Thyroid gland (tissue), 4 donors: Measurements from ENCODE around the gene BICDL2. TPM values are rescaled to one million over a fixed set of nuclear protein-coding genes. Genes with fewer than 3 reads are reported as not detected.
"Not testable (repeated sequence)": the region's sequence is repeated elsewhere in the genome, so short reads cannot be mapped to it uniquely, and the experiment has no call there.

ENCODE experiments used
- DNase-seq, 2 donors: peaks; one replicate each; pipeline ENCODE4 v3.0.0-alpha.2; 2019
- H3K27ac ChIP-seq, 3 donors: fragments of 200-600 bp; sonication (generic); 1 replicate in 2 of 3; 2 replicates in 1 of 3; pipeline ENCODE4 v1.5.1; 2016 to 2019; ENCODE audit warnings: mild to moderate bottlenecking in 1 of 3, moderate library complexity in 1 of 3
- H3K27me3 ChIP-seq: fragments of 200-600 bp; sonication (generic); one replicate; pipeline ENCODE4 v1.5.1; 2019
- H3K36me3 ChIP-seq, 2 donors: fragments of 200-600 bp; sonication (generic); one replicate each; pipeline ENCODE4 v1.5.1; 2016 to 2019
- H3K4me1 ChIP-seq, 2 donors: fragments of 200-600 bp; sonication (generic); one replicate each; pipeline ENCODE4 v1.5.1; 2017 to 2019
- H3K4me3 ChIP-seq, 3 donors: fragments of 200-600 bp; sonication (generic); replicated peaks in 1 of 3; 1 replicate in 2 of 3; 2 replicates in 1 of 3; pipeline ENCODE4 v1.5.1; 2016; ENCODE audit warnings: mild to moderate bottlenecking in 1 of 3
- H3K9me3 ChIP-seq: fragments of 200-600 bp; sonication (generic); one replicate; pipeline ENCODE4 v1.5.1; 2017
- CTCF ChIP-seq, 6 experiments: fragments of 200-600 bp in 3 of 6; fragments of 450-650 bp in 3 of 6; sonication (generic) in 3 of 6; IDR thresholded peaks; one replicate each; pipeline ENCODE4 v1.5.1; 2016 to 2019; ENCODE audit warnings: antibody characterized with exemption in 6 of 6, mild to moderate bottlenecking in 2 of 6, inconsistent platforms in 1 of 6, moderate library complexity in 1 of 6
- POLR2A ChIP-seq, 2 donors: fragments of 450-650 bp; IDR thresholded peaks; one replicate each; pipeline ENCODE4 v1.6.1; 2017; ENCODE audit warnings: antibody characterized with exemption in 2 of 2, mild to moderate bottlenecking in 2 of 2, moderate library complexity in 1 of 2
- WGBS, 2 donors: methylation state at CpG; one replicate each; pipeline ENCODE4 v1.1.5; 2017; 5-methylcytosine and 5-hydroxymethylcytosine counted together
- intact Hi-C: fragments of 100-400 bp; cut with DNase I; formaldehyde crosslinking; loops from one replicate; pipeline ENCODE4 v1.15.1; 2023
- total RNA-seq, 4 donors: library from RNA; depleted of rRNA; stranded (reverse); fragments of >200 nt; gene quantifications; one replicate each; pipeline ENCODE4 v1.2.3, GENCODE V29; 2016

The BICDL2 gene
- total RNA-seq, 4 donors from 2014 or later = 7.3 to 17.8 (median 14.6) TPM

DNA sequence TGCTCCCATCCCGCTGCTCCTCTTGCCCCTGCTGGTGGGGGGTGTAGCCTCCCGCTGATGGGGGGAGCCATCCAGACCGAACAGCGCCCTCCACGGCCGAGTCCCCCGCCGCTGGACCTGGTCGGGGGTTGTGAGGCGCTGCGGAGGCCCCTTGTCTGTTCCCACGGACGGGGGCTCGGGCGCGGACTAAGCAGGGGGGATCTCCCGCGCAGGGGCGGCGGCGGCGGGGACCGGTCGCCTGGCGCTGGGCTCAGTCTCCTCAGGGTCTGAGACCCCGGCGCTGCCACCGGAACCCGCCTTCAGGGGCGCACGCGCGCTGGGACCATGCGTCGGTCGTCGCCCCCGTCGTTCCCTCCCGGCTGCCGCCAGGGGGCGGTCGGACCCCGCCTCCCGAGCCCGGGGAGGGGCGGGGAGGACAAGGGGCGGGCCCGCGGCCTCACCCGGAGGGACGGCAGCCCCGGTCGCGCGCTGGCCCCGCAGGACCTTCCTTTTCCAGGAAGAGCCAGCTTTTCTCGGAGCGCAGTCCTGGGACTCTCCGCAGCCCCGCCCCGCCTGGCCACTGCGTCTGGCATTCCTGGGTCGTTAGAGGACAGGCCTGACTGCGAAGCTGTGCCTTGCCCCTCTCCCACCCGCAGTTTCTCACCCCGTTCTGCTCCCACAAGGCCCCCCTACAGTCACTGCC is 22.4 kb upstream of the BICDL2 start:
- Histone ChIP-seq H3K4me1 (peaks cover 14 to 19% of the 10 kb centered on the region in 2 donors), H3K9me3 (no peaks in the 10 kb centered on the region), H3K27me3 (no peaks in the 10 kb centered on the region), H3K4me3 (peak overlapping the region; percentile 43 to 66 (median 59)), H3K36me3 (no peaks in the 10 kb centered on the region), H3K27ac (peak overlapping the region; percentile 74 to 88 (median 75))
- peak; percentile 85 to 86 for DNase-seq
- TF ChIP-seq POLR2A (IDR thresholded peaks at IDR 0.05) = peak in 1 of 2 donors; percentile 47
- TF ChIP-seq CTCF (IDR thresholded peaks at IDR 0.05) = peak; percentile 34 to 98 (median 96)
- 0 to 1% methylated on average over 4 to 14 of the region's 67 CpGs for WGBS, 2 donors
- intact Hi-C loops = no loop called here

DNA sequence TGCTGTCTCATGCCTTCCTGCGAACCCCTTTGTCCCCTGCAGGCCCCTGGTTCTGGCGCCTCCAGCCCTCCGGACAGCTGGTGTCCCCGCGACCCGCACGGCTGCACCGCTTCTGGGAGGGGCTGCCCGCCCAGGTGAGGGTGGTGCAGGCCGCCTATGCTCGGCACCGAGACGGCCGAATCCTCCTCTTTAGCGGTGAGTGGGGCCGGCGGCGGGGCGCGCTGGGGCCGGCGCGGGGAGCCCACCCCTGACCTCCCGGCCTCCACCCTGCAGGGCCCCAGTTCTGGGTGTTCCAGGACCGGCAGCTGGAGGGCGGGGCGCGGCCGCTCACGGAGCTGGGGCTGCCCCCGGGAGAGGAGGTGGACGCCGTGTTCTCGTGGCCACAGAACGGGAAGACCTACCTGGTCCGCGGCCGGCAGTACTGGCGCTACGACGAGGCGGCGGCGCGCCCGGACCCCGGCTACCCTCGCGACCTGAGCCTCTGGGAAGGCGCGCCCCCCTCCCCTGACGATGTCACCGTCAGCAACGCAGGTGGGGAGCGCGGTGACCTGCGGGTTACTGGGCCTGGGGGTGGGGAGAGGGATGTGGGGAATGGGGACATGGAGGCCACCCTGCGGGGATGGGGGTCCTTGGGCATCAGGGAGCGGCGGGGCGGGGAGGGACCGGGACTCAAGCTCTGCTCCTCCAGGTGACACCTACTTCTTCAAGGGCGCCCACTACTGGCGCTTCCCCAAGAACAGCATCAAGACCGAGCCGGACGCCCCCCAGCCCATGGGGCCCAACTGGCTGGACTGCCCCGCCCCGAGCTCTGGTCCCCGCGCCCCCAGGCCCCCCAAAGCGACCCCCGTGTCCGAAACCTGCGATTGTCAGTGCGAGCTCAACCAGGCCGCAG is 21.6 kb upstream of the BICDL2 start:
- H3K36me3 ChIP-seq = no peaks in the 10 kb centered on the region
- intact Hi-C loops = no loop called here
- WGBS, 2 donors = 16 to 40% methylated on average over 8 to 9 of the region's 77 CpGs
- peak overlapping the region in 2 of 3 donors; percentile 72 to 75 for H3K27ac ChIP-seq
- H3K27me3 ChIP-seq = no peaks in the 10 kb centered on the region
- peaks cover 14 to 19% of the 10 kb centered on the region in 2 donors for H3K4me1 ChIP-seq
- H3K9me3 ChIP-seq = no peaks in the 10 kb centered on the region
- DNase-seq = peak; percentile 51 to 53
- TF ChIP-seq CTCF (IDR thresholded peaks at IDR 0.05) (no peak), POLR2A (IDR thresholded peaks at IDR 0.05) (no peak)
- H3K4me3 ChIP-seq = peak overlapping the region; percentile 43 to 66 (median 59)

- no peak overlapping the region for H3K27ac ChIP-seq
- intact Hi-C loops = no loop called here
- H3K4me1 ChIP-seq = peaks cover 14 to 19% of the 10 kb centered on the region in 2 donors
- H3K9me3 ChIP-seq = no peaks in the 10 kb centered on the region
- no peak for DNase-seq
- no peaks in the 10 kb centered on the region for H3K27me3 ChIP-seq
- no peaks in the 10 kb centered on the region for H3K36me3 ChIP-seq
- H3K4me3 ChIP-seq = no peak overlapping the region
- 90 to 94% methylated on average over 13 to 19 of the region's 22 CpGs for WGBS, 2 donors
- TF ChIP-seq POLR2A (IDR thresholded peaks at IDR 0.05) = no peak
- no peak for TF ChIP-seq CTCF (IDR thresholded peaks at IDR 0.05)
Observed at GRCh38 chr16:3057181-3058138, 20.7 kb upstream of the BICDL2 start.

GRCh38 chr16:3056336-3057180 is 19.8 kb upstream of the BICDL2 start:
- no peak overlapping the region for H3K4me3 ChIP-seq
- H3K9me3 ChIP-seq = no peaks in the 10 kb centered on the region
- intact Hi-C loops = no loop called here
- no peaks in the 10 kb centered on the region for H3K36me3 ChIP-seq
- TF ChIP-seq CTCF (IDR thresholded peaks at IDR 0.05) (no peak), POLR2A (IDR thresholded peaks at IDR 0.05) (no peak)
- WGBS, 2 donors = 74 to 87% methylated on average over 7 to 19 of the region's 19 CpGs
- no peaks in the 10 kb centered on the region for H3K27me3 ChIP-seq
- H3K27ac ChIP-seq = no peak overlapping the region
- no peak for DNase-seq
- H3K4me1 ChIP-seq = peaks cover 14 to 19% of the 10 kb centered on the region in 2 donors

DNA sequence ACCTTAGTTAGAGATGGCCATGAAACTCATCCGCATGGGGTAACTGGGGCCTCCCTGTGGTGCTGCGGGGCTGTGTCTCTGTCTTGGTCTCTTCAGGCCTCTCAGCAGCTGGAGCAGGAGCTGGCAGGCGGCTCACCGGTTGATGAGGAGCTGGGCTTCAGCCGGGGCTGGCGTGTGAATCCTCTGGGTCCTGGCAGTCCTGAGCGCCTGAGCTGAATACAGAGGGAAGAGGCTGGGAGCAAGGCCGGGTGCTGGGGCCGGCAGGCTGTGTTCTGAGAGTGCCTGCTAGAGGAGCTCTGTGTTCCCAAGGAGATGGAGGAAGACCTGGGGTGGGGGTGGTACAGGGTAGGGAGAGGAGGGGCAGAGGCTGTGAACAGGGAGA is 19.0 kb upstream of the BICDL2 start:
- H3K4me1 ChIP-seq = peaks cover 14 to 19% of the 10 kb centered on the region in 2 donors
- intact Hi-C loops, H3K36me3 ChIP-seq, H3K4me3 ChIP-seq, H3K27me3 ChIP-seq, H3K27ac ChIP-seq, DNase-seq, H3K9me3 ChIP-seq: not testable (repeated sequence)
- 45 to 66% methylated on average over 2 to 9 of the region's 9 CpGs for WGBS, 2 donors
